HG02759 (cell line): Measurements from ENCODE around the gene DICER1.
"Not testable (repeated sequence)": the region's sequence is repeated elsewhere in the genome, so short reads cannot be mapped to it uniquely, and the experiment has no call there.

ENCODE experiments used
- ATAC-seq: cut with Tn5 transposase; IDR thresholded peaks from one replicate; pipeline ENCODE4 v1.9.1; 2021; ENCODE audit warnings: mild to moderate bottlenecking, moderate library complexity; ENCODE audit not compliant: unreplicated experiment

Gene DICER1

DNA sequence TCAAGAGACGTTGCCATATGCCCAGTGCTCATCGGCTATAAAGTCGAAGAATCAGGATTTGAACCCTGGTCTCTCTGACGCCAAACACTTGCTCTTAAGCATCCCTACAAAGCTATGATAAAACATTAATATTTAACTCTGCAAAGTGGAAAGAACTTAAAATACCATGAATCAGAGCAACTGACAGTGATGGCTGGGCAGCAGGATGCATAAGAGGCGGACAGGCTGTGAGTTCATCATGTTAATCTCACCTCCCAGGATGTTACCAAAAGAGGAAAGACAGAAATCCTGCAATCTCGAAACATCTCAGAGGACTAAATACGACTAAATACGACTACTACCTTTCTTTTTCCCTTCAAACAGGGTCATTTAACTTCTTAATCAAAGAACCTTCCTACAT lies 5.8 kb downstream of the DICER1 start:
- no peak for ATAC-seq

DNA sequence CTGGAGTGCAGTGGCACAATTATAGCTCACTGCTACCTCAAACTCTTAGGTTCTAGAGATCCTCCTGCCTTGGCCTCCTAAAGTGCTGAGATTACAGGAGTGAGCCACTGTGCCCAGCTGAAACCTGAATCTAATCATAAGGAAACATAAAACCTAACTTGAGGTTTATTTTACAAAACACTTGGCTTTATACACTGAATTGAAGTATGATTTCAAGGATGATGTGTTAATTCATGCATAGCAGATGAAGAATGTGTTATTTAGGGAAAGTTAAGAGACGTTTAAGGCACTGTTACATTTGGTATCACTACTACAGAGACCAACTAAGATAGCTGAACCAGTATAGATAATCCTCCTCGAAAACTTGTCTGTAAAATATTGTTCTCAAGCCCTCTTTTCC lies 6.4 kb downstream of the DICER1 start:
- ATAC-seq: no peak

DNA sequence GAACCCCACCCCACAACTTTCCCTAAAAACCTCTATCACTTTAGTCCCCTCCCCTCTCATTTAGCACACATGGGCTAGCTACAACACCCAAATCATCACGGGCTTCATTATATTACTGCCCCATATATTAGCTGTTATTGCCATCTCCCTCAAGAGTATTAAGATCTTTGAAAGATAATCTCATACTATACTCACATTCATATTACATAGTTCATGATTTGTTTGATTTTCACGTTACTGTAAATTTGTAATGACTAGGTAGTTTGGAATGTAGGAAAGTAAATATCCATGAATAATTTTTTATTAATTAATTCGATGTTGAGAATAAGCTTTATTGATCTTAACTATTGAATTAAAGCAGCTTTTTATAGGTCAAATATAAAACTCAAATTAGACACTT lies 7.9 kb downstream of the DICER1 start:
- ATAC-seq: no peak

DNA sequence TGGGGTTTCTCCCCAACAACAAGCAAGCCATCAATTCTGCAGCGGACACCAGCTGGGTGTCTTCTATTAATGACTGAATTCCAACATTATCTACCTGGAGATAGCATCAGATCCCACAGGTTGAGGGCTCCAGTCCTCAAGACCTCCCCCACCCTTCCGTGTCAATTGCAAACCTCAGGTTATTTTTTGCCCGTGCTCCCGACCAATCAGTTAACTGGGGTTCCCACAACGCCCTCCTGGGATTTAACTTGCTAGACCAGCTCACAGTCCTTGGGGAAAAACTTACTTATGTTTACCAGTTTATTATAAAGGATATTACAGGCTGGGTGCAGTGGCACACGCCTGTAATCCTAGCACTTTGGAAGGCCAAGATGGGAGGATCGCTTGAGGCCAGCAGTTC lies 9.7 kb downstream of the DICER1 start:
- no peak for ATAC-seq

DNA sequence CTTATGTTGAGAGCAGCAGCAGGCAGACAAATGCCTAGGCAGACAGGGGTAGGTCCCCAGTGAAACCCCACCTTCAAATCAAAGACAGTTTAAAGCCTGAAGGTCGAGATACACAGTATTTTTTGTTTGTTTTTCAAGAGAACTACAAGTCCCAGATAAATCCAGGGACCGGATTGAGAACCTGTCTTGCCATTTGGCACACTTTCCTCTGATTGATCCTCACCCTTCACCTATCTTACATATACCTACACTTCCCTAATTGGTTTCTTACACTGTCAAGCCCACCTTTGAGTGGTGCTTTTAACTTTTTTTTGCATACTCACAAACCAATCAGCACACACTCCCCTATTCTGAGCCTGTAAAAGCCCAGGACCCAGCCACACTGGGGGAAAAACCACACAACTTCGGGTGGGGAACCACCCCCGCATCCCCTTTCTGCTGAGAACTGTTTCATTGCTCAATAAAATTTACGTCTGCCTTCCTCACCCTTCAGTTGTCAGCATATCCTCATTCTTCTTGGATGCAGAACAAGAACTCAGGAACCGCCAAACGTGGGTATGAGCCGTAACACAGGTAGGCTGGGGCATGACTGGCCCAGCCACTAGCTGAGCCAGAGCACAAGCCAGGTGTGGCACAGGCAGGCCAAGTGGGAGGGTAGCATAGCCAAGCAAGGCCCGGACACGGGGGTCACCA lies 11.1 kb downstream of the DICER1 start:
- no peak for ATAC-seq

DNA sequence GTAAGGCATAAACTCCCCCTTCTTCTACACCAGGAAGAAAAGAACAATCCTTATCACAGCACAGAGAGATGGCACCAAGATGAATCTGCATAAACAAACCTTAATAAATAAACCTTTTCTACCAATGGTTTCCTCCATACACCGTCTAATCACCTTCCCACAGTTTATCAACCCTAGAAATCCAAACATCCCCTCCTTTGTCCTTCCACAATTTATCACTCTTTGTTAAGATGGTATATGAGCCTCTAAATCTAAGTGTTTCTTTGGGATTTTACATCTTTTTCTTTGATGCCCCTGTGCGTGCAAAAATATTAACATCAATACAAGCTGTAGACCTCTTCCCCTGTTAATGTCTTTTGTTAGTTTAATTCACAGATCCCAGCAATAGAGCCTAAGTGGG lies 12.5 kb downstream of the DICER1 start:
- ATAC-seq: no peak

DNA sequence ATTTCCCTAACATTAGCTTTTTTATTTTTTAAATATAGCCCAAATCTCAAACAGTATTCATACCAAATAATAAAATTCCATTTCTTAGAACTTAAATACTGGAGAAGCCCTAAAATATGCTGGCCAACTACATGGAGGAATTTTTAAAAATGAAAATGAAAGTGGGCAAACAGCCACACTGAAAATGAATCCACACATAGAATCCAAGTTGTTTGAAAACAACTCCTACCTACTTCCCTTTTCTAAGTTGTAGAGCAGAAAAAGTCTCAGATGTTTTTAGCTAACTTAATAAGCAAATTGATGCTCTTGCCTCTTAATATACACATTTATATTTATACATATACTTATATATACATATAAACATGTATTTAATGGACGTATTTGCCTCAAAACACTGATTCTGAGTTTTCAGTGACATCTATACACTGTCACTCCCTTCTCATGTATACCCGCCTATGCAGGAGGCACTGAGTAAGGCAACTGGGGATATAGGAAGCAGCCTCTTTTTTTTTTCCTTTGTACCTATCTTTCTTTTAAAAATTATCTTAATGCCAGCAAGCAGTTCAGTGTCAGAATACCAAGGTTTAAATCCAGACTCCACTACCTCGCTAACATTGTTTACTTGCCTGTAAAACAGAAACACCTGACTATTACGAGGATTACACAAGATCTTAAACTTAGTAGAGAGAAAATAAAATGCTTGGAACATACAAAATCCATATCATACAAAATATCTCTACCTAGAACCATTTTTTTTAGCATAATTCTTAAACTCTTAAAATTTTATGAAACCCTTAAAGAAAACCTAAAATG lies 13.3 kb downstream of the DICER1 start:
- ATAC-seq: no peak

DNA sequence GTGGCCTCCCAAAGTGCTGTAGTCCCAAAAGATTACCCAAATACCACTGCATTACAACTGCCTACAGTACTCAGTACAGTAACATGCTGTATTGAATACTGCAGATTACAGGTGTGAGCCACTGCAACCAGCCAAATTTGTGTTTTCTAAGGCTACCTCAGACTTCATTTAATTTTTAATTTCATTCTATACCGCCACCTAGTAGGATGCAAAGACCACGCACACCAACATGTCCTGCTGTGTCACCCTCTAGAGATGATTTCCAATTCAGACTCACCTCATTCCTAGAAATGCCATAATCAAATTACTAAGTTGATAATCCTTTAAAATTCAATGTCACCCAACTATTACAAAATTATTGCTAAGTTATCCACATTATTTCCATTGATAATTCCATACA lies 15.1 kb downstream of the DICER1 start:
- ATAC-seq: no peak

DNA sequence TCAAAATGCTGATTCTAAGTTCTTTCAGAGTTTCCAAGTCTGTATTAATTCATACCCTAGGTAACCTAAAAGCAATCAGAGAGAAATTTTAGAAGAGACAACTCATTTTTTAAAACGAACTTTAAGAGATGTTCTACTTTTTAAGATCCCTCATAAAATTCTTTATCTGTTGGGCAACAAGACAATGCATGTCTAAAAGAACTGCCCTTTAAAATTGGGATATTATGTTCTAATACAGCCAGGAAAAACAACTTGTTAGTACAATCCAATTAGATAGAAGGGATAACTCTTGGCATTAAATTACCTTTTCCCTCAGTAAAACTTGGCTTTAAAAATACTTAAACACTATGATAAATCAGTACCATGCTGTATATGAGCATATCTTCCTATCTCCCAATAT lies 15.6 kb downstream of the DICER1 start:
- ATAC-seq: no peak

DNA sequence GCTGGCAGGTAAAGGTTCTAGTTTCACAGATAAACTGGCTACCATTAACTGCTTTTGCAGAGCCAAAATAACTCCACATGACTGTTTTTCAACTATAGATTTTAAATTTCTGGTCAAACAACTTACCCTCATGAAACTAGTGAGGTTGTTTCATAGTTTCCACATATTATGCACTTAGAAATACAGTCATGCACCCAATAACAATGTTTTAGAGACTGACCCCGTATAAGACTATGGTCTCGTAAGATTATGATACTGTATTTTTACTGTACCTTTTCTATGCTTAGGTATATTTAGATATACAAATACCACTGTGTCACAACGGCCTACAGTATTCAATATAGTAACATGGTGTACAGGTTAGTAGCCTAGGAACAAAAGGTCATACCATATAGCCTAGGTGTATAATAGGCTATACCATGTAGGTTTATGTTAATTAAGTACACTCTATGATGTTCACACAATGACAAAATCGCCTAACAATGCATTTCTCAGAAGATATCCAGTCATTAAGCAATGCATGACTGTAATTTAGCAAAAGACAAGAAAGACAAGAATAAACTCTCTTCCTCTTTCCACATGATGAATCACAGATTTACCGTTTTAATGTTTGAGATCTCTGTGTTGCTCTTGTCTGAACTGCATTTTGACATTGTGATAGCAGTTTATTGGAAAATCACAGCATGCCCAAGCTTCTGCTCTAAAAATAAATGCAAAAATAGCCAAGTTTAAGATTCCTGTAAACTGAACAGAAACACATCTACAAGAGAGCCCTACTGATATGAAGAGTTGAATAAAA lies 17.1 kb downstream of the DICER1 start:
- no peak for ATAC-seq

DNA sequence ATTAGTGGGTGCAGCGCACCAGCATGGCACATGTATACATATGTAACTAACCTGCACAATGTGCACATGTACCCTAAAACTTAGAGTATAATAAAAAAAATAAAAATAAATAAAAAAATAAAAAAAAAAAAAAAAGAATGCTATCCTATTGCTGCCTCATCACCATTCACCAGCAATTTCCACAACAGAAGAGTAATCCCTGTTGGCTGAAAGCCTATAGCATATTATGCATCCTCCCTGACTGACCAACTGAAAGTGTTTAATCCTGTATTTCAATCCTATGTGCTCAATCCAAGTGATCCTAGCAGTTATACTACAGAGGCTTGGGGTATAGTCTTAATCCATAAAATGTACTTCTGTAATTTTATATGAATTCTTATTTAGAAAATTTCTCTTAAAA lies 18.5 kb downstream of the DICER1 start:
- ATAC-seq: no peak

DNA sequence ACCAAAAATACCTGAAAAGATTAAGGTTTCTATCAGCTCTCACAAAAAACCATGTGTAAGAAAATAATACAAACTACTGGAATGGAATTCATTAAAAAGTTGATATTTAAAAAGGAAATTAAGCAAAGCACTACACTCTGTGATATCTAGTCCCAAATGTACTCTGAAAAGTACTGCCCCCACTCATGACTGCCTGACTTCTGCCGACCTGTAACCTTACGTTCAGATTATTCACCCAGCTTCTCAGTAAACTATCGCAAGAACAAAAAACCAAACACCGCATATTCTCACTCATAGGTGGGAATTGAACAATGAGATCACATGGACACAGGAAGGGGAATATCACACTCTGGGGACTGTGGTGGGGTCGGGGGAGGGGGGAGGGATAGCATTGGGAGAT lies 18.9 kb downstream of the DICER1 start:
- not testable (repeated sequence) for ATAC-seq

DNA sequence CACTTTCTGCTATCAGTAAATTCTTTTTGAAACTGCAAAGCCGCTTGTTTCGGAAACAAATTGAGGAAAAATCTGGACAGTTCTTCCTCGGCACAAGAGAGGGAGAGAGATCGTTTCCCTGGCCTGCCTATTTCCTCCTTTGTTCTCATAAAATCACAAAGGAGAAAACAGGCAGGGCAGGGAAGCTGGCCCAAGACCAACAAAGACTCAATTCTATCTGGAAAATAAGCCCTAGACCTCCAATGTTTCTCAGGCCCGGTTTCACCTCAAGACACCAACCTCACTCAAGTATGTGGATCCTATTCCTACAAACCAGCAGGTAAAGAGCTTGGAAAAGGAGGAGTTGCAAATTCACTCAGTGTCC lies 19.5 kb downstream of the DICER1 start:
- ATAC-seq: no peak

DNA sequence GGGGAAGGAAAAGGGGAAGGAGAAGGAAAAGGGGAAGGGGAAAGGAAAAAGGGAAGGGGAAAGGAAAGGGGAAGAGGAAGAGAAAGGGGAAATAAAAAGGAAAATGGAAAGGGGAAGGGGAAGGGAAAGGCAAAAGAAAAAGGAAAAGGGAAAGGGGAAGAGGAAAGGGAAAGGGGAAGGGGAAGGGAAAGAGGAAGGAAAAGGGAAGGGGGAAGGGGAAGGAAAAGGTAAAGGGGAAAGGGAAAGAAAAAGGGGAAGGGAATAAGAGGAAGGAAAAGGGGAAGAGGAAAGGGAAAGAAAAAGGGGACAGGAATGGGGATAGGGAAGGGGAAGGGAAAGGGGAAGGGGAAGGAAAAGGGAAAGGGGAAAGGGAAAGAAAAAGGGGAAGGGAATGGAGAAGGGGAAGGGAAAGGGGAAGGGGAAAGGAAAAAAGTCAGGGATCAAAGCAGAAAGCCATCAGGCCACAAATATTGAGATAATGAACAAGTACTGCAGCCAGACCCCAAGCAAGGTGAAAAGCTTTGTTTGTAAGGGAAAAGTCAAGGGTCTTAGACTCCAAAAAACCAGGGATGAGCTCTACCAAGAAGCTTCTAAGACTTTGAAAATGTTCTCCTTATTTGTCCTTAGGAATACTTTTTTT lies 20.0 kb downstream of the DICER1 start:
- ATAC-seq: no peak

DNA sequence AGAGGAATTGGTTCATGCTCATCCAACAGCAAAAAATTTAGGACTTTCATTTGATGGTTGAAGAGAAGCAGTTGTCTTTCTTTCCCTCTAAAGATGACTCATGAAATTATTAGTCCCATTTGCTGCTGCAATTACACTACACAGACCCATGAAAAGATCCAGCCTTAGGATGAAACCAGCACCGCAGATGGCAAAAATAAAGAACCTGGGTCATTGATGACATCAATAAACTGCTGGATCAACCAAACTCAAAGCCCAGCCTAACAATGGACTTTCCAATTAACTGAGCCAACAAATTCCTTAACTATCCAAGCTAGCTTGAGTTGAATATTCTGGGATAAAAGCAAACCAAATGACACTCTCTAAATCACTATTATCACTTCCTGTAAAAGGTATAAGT lies 20.7 kb downstream of the DICER1 start:
- ATAC-seq: no peak

DNA sequence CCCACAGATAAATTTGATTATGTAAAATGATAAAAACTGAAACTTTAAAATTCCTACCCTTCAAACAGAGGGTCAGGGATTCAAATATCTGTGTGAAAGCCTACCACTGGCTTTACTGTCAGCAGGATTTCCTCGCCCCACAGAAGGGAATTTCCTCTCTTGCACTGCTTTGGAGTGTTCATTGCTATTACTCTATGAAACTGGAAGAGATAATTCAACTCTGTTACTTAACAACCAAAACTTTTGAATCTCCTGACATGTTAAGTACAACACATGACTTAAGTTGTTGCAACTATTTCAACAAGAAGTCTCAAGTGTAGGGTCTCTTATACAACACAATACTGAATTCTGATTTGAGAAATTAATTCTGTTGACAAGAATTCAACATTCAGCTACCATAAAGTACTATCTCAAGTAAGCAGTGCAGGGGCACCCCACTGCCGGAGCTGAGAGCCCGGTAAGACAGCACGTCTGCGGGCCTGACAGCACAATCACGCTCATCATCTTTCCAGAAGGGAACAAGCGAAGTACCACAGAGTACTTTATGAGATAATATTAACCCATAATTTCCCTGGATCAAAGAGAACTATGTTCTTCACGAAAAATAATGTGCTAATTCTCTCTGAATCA lies 22.9 kb downstream of the DICER1 start:
- no peak for ATAC-seq

DNA sequence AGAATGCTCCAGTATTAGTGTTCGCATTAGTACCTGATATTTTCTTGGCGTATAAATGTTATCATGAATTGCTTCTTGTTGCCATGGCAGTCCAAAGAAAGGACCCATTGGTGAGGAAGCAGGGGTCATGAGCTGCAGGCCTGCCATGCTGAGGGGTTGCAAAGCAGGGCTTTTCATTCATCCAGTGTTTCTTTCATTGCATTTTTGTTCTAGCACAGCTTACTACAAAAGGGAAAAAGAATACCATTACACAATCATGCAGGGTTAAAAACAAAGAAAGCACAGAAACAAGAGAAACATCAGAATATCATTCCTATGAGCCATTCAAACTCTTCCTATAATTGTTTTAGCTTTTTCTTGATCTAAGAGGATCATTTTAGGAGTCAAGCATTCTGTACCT lies 24.0 kb downstream of the DICER1 start:
- ATAC-seq: no peak

DNA sequence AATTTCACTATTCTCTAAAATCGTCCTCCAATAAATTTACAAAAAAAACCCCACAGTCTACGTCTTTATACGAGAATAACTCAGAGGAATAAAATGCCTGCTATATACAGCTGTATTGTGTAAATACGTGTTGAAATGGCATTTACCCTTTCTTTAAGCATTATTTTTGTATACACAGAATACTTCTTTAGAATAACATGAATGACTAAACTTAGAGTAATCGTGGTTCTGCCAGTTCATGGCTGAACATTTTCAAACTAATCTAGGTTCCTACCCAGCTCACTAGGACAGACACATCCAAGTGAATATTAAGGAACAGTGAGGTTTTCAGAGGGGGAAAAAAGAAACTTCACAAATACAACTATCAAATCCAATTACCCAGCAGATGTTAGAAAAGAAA lies 24.6 kb downstream of the DICER1 start:
- ATAC-seq: no peak

DNA sequence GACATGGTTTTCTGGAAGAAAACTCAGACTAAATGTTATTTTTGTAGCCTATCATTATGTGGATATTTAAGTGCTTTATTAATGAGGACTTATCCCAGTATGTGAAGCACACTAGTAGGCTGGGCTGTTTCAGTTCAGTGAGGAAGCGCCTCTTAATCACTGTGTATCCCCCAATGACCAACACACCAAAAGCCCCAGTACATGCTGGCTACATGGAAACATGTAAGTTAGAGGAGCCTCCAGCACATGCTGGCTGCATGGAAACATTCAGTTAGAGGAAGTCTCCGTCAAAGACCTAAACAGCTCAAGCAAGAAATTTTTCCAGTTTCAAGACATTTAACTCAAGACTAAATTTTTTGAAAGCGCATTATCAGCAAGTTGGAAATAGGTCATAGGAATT lies 26.8 kb downstream of the DICER1 start:
- ATAC-seq: no peak

DNA sequence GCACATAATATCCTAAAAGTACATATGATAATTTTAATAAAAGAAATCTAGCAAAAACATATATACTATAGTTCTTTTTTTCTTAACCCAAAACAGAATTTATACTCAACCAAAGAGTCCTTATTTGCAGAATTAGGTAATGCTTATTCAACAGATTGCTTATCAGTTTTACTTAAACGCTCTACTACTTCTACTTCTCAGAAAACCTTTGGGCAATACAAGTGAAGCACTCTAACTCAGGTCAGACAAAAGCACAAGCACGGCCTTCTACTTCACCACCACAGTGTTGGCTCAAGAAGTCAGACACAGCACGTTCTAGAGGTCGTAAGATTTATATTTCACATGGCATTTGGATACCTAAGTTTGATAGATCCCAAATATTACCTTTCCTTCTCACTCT lies 29.2 kb downstream of the DICER1 start:
- ATAC-seq: no peak

DNA sequence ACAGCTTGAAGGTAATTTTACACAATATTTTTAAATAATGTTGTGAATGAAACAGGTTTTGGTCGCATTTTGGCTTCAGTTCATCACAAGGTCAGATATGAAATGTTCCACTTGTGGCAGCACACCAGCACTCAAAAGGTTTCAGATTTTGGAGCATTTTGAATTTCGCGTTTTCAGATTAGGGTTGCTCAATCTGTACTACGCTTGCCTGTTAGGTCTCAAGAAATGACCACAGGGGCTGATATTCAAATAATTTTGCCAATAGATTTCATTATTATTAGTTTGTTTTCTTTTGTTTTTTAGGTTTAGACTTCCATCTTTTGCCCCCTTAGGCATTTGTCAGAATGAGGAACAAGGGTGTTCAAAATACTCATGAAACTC lies 29.8 kb downstream of the DICER1 start:
- ATAC-seq: no peak
